MM.1S (cell line): ENCODE data around the gene MMP7.

Experiments used
- DNase-seq: peaks from one replicate; pipeline ENCODE4 v3.0.0-alpha.2; 2015
- H2AFZ ChIP-seq: fragments of 300-600 bp; sonication (generic); 2 replicates; pipeline ENCODE4 v1.6.0; 2016; ENCODE audit warnings: antibody characterized with exemption, low read length
- H3F3A ChIP-seq: fragments of 300-600 bp; sonication (generic); 2 replicates; pipeline ENCODE4 v1.6.1; 2016; ENCODE audit warnings: mild to moderate bottlenecking, antibody characterized with exemption, low read length, moderate library complexity, mixed read lengths; ENCODE audit not compliant: insufficient read depth
- H3K27ac ChIP-seq: fragments of 300-600 bp; sonication (generic); 2 replicates; pipeline ENCODE4 v1.5.1; 2016; ENCODE audit warnings: mild to moderate bottlenecking, low read length
- H3K27me3 ChIP-seq: fragments of 300-600 bp; sonication (generic); replicated peaks from 2 replicates; pipeline ENCODE4 v1.6.0; 2016; ENCODE audit warnings: low read length; ENCODE audit not compliant: insufficient read depth
- H3K36me3 ChIP-seq: fragments of 300-600 bp; sonication (generic); replicated peaks from 2 replicates; pipeline ENCODE4 v1.6.1; 2016; ENCODE audit warnings: mild to moderate bottlenecking, low read length, mixed read lengths; ENCODE audit not compliant: insufficient read depth
- H3K4me1 ChIP-seq: fragments of 300-600 bp; sonication (generic); 2 replicates; pipeline ENCODE4 v1.6.1; 2016; ENCODE audit warnings: low read length, mixed read lengths
- H3K4me2 ChIP-seq: fragments of 300-600 bp; sonication (generic); 2 replicates; pipeline ENCODE4 v1.6.0; 2016; ENCODE audit warnings: low read depth, low read length
- H3K4me3 ChIP-seq: fragments of 300-600 bp; sonication (generic); 2 replicates; pipeline ENCODE4 v1.5.1; 2016; ENCODE audit warnings: low read length, mixed read lengths
- H3K79me2 ChIP-seq: fragments of 300-600 bp; sonication (generic); 2 replicates; pipeline ENCODE4 v1.6.1; 2016; ENCODE audit warnings: mixed run types, low read length, mixed read lengths
- H3K9ac ChIP-seq: fragments of 300-600 bp; sonication (generic); 2 replicates; pipeline ENCODE4 v1.6.1; 2016; ENCODE audit warnings: low read length, mixed read lengths
- H3K9me2 ChIP-seq: fragments of 300-600 bp; sonication (generic); replicated peaks from 2 replicates; pipeline ENCODE4 v1.6.1; 2016; ENCODE audit warnings: mild to moderate bottlenecking, low read length, mixed read lengths; ENCODE audit not compliant: insufficient read depth
- H3K9me3 ChIP-seq: fragments of 300-600 bp; sonication (generic); replicated peaks from 2 replicates; pipeline ENCODE4 v1.6.1; 2016; ENCODE audit warnings: mild to moderate bottlenecking, low read length, mixed read lengths; ENCODE audit not compliant: insufficient read depth
- H4K20me1 ChIP-seq: fragments of 300-600 bp; sonication (generic); 2 replicates; pipeline ENCODE4 v1.6.1; 2016; ENCODE audit warnings: mild to moderate bottlenecking, low read length, moderate library complexity, mixed read lengths; ENCODE audit not compliant: insufficient read depth
- CTCF ChIP-seq: fragments of 300-600 bp; sonication (generic); IDR thresholded peaks from 2 replicates; pipeline ENCODE4 v1.5.1; 2016; ENCODE audit warnings: antibody characterized with exemption, low read length, mixed read lengths
- EZH2 ChIP-seq: fragments of 300-600 bp; sonication (generic); optimal IDR thresholded peaks from 2 replicates; pipeline ENCODE3; 2017; ENCODE audit warnings: low read depth, mild to moderate bottlenecking, antibody characterized with exemption, low read length, mixed read lengths
- EZH2phosphoT487 ChIP-seq: fragments of 300-600 bp; sonication (generic); IDR thresholded peaks from 2 replicates; pipeline ENCODE4 v1.6.1; 2018; ENCODE audit warnings: antibody characterized with exemption, low read length

MMP7 gene

GRCh38 chr11:102530558-102530957 is at the start of gene MMP7:
Gene MMP7, minus strand, starts transcription at chr11:102530747. Its CDS starts 47 bp downstream, at chr11:102530700.
- DNase-seq, result no peak
- no peaks in the 10 kb centered on the region for H3K27me3 ChIP-seq
- no peak within 1 kb of the TSS for H3K9ac ChIP-seq
- H3K36me3 ChIP-seq, result no peaks in the 10 kb centered on the region
- H3K27ac ChIP-seq, result no peak within 1 kb of the TSS
- H3K79me2 ChIP-seq, result no peaks in the 10 kb centered on the region
- H3K4me1 ChIP-seq, result no peaks in the 10 kb centered on the region
- no peak within 1 kb of the TSS for H2AFZ ChIP-seq
- no peak within 1 kb of the TSS for H3K4me3 ChIP-seq
- H3K9me3 ChIP-seq, result no peaks in the 10 kb centered on the region
- H3K4me2 ChIP-seq, result no peak within 1 kb of the TSS
- TF ChIP-seq EZH2phosphoT487 (no peak), EZH2 (no peak), CTCF (no peak)
- H3K9me2 ChIP-seq, result no peaks in the 10 kb centered on the region
- no peaks in the 10 kb centered on the region for H3F3A ChIP-seq
- H4K20me1 ChIP-seq, result no peaks in the 10 kb centered on the region

- Histone ChIP-seq H3K4me1 (no peaks in the 10 kb centered on the region), H3K27me3 (no peaks in the 10 kb centered on the region)
- TF ChIP-seq EZH2 (no peak), CTCF (no peak), EZH2phosphoT487 (no peak)
These were observed 47.2 kb upstream of the MMP7 start for GRCh38 chr11:102577723-102578122.

GRCh38 chr11:102577182-102577581 is 46.6 kb upstream of the MMP7 start:
- Histone ChIP-seq H3K9me2 (no peaks in the 10 kb centered on the region), H3K36me3 (no peaks in the 10 kb centered on the region), H3K4me2 (no peak overlapping the region), H2AFZ (no peak overlapping the region), H3K79me2 (no peaks in the 10 kb centered on the region), H3K9me3 (no peaks in the 10 kb centered on the region), H3K27ac (no peak overlapping the region), H3F3A (no peaks in the 10 kb centered on the region), H4K20me1 (no peaks in the 10 kb centered on the region), H3K27me3 (no peaks in the 10 kb centered on the region), H3K9ac (no peak overlapping the region), H3K4me3 (no peak overlapping the region), H3K4me1 (no peaks in the 10 kb centered on the region)
- TF ChIP-seq EZH2, result no peak
- no peak for TF ChIP-seq EZH2phosphoT487
- no peak for TF ChIP-seq CTCF
- no peak for DNase-seq

More at GRCh38 chr11:102577723-102578122, 47.2 kb upstream of the MMP7 start:
- H4K20me1 ChIP-seq, result no peaks in the 10 kb centered on the region
- H3K9me3 ChIP-seq, result no peaks in the 10 kb centered on the region
- no peak for DNase-seq
- no peaks in the 10 kb centered on the region for H3K9me2 ChIP-seq
- no peak overlapping the region for H3K4me2 ChIP-seq
- no peak overlapping the region for H3K9ac ChIP-seq
- no peak overlapping the region for H3K4me3 ChIP-seq
- H3K79me2 ChIP-seq, result no peaks in the 10 kb centered on the region
- H3F3A ChIP-seq, result no peaks in the 10 kb centered on the region
- H3K36me3 ChIP-seq, result no peaks in the 10 kb centered on the region
- H2AFZ ChIP-seq, result no peak overlapping the region
- H3K27ac ChIP-seq, result no peak overlapping the region

GRCh38 chr11:102576350-102576749 is 45.8 kb upstream of the MMP7 start:
- Histone ChIP-seq H3K9me3 (no peaks in the 10 kb centered on the region), H3K79me2 (no peaks in the 10 kb centered on the region), H3K4me1 (no peaks in the 10 kb centered on the region), H3K27ac (no peak overlapping the region), H3K9me2 (no peaks in the 10 kb centered on the region), H4K20me1 (no peaks in the 10 kb centered on the region), H3K4me2 (no peak overlapping the region), H3K36me3 (no peaks in the 10 kb centered on the region), H3K27me3 (no peaks in the 10 kb centered on the region), H3K9ac (no peak overlapping the region), H3K4me3 (no peak overlapping the region), H3F3A (no peaks in the 10 kb centered on the region), H2AFZ (no peak overlapping the region)
- no peak for TF ChIP-seq EZH2
- no peak for DNase-seq
